HG03432 (cell line): ENCODE measurements around the gene OXCT2.

Experiments
- ATAC-seq: cut with Tn5 transposase; IDR thresholded peaks from one replicate; pipeline ENCODE4 v1.9.1; 2021; ENCODE audit warnings: mild to moderate bottlenecking, moderate library complexity; ENCODE audit not compliant: unreplicated experiment

OXCT2 gene

DNA sequence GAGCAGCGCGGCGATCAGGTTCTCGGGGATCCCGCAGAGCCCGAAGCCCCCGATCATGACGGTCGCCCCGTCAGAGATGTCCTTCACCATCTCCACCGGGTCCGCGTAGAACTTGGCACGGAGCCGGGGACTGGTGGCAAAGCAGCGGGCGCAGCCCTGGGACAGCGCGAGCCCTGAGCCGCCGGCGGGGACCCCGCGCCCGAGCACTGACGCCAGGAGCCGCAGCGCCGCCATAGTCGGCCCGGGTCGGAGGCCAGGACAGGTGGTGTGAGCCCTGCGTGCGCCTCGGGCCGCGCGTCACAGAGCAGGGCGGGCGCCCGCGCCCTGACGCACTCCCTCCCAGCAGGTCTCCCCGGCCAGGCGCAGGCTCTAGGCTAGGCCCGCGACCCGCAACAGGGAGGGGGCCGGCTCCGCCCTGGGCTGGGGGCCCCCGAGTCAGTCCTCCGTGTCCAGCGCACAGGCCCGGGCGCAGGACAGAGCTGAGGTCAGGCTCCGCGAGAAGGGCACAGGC lies at the start of gene OXCT2:
Gene OXCT2 (minus strand): TSS at position 327 of the 511 bp plus-strand sequence. CDS start 93 bp downstream, at position 234.
- peak; percentile 36 for ATAC-seq

DNA sequence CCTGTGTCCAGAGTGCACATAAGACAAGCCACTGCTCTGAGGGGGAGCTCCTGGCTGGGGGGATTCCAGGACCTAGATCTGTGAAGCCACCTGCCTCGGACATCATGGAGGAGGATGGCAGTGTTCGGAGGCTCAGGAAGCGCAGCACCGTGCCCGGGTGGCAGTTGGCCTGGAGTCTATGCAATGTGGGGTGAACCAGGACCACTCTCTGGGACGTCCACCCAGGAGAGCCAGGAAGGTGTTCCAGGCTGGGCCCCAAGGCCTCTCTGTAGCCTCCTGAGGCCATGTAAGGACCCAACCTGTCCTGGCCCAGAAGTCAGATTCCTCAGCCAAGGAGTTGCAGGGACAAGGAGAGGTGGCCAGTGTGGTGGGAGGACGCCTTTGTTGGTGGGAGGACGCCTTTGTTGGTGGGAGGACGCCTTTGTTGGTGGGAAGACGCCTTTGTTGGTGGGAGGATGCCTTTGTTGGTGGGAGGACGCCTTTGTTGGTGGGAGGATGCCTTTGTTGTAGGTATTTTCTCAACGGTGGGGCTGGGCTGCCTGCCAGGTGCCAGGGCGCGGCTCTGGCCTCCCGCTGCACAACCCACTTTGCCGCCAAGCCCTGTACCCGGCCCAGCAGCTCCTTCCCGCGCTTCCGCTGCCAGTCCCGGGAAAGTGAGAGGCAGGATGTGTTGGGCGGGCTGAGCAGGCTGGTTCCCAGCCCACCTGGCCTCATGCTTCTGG lies 48.1 kb upstream of the OXCT2 start:
- ATAC-seq = no peak

DNA sequence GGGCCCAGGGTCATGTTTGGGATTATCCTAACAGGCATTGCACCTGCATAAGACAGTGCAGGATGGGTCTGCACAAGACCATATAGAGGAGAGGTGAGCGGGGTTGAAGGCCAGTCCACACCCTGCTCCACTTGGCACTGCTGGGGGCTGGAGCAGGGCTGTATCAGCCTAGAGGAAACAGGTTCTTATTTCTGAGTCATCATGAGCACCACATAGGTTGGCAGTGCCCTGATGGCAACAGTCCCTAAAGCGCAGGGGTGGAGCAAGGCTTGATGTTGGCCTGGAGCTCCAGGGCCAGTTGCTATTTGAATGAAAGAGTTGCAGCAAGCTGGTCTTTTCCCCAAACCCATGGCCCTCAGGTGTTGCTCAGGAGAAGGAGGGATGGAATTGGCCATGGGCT lies 47.3 kb upstream of the OXCT2 start:
- no peak for ATAC-seq

DNA sequence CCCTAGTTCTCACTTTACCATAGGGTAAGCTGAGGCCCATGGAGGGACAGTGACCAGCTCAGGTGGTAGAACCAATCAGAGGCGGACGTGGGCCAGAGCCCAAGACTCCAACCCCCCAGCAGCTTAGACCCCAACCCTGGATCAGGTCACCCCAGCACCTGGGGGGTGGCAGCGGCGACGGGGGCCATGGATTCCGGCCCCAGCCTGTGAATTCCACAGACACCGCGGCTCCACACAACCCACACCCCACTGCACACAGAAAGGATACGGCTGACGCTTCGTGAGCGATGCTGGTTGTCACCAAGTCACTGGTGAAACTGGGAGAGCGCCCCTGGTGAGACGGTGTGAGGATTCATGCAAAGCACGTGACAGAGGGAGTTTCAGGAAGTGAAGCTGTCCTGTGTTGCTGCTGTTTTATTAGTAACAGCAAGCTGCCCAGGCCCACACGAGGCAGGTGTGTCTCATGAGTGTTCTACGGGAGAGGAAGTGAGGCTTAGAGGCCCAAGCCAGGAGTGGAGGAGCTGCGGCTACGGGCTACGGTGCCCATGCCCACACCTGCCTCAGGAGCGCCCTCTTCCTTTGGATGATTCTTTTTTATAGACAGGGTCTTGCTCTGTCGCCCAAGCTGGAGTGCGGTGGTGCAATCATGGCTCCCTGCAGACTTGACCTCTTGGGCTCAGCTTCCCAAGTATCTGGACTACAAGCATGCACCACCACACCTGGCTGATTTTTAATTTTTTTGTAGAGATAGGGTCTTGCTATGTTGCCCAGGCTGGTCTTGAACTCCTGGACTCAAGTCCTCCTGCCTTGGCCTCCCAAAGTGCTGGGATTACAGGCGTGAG lies 46.2 kb upstream of the OXCT2 start:
- ATAC-seq = peak; percentile 74

DNA sequence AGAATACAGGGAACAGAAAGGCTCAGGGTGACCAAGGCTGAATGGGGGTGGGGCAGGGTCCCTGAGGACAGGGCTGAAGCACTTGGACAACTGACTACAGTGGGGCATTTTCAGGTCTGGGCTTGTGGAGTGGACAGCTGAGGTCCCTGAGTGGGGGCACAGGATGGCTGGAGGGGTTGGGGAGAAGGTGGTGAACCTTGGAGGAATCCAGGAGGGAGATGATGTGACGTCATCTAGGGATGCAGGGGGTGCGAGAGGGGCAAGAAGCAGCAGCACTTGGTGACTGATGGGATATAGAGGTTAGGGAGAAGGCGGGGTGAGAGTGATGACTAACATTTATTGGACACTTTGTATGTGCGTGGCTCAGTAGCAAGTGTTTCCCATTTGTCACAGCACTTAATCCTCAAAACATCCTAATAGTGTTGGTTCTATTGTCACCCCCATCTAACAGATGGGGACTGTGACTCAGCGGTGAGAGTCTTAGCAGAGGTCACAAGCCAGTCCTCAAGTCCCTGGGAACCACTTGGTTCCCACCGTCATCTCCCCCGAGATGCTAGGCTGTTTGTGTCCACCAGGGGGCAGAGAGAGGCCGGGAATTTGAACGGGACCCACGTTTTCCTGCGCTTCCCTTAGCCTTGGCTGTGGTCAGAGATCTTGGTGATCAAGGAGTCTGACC lies 45.4 kb upstream of the OXCT2 start:
- ATAC-seq = peak; percentile 55

DNA sequence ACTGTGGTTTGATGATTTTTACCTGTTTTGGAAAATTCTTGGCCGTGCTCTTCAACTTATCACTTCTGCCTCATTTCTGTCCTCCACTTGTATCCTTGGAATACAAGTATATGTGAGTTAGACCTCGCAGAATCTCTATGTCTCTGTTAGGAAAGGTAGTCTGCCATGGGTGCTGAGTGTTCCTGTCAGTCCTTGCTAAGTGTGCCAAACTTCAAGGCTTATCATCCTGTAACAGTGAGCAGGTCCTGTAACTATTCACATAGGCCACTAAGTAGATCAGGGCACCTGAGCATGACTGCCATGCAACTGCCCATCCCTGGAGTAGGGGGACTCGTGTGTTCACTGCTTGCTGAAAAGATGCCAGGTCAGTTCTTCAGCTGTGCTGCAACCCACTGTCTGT lies 41.8 kb upstream of the OXCT2 start:
- no peak for ATAC-seq

DNA sequence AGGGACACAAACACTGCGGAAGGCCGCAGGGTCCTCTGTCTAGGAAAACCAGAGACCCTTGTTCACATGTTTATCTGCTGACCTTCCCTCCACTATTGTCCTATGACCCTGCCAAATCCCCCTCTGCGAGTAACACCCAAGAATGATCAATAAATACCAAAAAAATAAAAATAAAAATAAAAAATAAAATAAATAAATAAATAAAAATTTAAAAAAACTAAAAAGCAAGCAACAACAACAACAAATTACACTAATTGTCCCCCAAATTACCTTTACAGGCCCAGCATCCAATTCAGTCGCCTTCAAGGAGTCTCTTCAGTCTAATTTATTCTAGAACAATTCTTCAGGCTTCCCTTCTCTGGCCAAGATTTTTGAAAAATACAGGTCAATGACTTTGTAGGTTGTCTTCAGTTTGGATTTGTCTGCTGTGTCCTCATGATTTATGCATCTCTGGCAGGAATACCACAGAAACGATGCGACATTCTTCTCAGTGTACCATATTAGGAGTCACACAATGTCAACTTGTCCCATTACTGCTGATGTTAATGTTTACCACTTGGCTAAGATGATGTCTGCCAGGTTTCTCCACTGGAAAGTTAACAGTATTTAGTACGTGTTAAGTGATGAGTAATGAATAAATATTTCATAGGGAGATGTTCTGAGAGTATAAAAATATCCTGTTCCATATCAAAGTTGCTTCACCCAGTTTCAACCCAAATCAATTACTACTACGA lies 37.8 kb upstream of the OXCT2 start:
- no peak for ATAC-seq

DNA sequence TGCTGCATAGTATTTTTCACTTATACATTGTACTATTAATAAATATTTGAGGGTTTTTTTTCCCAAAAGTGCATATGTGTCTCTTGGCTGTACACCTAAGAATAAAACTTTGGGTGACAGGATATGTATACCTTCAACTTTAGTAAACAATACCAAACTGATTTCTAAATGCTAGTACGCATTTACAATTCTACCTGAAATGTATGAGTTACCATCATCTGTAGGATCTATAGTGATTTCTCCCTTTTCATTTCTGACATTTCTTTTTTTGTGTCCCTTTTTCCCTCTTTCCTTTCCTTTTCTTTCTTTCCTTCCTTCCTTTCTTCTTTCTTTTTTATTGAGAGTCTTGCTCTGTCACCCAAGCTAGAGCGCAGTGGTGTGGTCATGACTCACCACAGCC lies 34.2 kb upstream of the OXCT2 start:
- ATAC-seq = no peak

DNA sequence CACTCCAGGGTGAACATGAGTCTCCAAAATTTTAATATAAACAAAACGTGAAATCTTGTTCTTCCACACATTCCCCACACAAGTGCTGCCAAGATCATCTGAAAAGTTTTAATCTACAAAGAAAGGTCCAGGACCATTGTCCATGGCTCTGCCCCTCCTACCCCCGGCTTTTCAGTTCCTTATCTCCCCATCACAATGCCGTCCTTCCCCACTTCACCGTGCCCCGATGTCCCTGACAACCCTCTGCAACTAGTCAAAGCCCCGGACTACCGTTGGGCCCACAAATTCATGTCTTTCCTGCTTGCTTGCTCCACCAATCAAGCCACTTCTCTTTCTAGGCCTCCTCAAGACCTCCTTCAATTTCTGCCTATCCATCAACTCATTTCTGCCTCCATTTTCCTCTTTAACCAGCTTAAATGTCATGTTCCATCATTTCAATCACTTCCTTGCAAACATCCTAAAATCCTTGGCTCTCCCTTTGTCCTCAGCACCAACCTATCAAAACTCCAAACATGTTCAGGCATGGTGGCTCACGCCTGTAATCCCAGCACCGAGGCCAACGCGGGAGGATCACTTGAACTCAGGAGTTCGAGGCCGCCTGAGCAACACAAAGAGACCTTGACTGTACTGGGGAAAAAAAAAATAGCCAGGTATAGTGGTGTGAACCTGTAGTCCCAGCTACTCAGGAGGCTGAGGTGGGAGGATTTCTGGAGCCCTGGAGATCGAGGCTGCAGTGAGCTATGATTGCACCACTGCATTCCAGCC lies 31.5 kb upstream of the OXCT2 start:
- no peak for ATAC-seq

DNA sequence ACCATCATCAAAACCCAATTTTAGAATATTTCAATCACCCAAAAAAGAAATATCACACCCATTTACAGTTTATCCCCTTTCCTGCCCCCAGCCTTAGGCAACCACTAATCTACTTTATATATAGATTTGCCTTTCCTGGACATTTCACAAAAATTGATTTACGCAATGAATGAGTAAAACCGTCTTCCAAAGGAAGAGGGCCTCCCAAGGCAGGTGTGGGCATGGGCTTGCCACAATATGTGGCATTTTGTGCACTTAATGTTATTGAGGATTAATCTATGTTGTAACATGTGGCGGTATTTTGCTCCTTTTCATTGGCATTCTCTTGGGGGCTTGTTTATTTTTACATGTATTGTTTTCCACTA lies 29.3 kb upstream of the OXCT2 start:
- no peak for ATAC-seq

DNA sequence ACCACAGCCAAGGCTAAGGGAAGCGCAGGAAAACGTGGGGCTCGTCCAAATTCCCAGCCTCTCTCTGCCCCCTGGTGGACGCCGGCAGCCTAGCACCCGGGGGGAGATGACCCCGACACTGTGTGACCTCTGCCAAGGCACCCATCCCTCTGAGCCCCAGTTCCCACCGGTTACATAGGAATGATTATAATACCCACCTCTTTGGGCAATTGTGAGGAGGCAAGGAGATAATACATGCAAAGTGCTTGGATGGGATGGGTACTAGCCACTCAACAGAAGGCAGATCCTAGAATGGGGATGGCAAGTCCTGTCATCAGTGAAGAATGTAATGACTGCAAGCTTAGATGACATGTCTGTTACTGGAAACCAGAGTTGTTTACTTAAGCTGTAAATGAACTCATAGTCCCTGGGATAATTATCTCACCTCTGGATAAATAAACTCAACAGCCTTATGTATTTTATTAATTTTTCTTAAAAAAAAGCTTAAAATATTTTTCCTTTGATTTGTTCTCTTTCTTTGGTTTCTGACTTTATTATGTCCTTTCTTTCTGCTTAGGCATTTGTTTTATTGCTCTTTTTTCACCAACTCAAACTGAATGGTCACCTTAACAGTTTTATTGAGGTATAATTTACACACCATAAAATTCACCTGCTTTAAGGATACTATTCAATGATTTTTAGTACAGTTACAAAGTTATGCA lies 28.8 kb upstream of the OXCT2 start:
- peak; percentile 60 for ATAC-seq

DNA sequence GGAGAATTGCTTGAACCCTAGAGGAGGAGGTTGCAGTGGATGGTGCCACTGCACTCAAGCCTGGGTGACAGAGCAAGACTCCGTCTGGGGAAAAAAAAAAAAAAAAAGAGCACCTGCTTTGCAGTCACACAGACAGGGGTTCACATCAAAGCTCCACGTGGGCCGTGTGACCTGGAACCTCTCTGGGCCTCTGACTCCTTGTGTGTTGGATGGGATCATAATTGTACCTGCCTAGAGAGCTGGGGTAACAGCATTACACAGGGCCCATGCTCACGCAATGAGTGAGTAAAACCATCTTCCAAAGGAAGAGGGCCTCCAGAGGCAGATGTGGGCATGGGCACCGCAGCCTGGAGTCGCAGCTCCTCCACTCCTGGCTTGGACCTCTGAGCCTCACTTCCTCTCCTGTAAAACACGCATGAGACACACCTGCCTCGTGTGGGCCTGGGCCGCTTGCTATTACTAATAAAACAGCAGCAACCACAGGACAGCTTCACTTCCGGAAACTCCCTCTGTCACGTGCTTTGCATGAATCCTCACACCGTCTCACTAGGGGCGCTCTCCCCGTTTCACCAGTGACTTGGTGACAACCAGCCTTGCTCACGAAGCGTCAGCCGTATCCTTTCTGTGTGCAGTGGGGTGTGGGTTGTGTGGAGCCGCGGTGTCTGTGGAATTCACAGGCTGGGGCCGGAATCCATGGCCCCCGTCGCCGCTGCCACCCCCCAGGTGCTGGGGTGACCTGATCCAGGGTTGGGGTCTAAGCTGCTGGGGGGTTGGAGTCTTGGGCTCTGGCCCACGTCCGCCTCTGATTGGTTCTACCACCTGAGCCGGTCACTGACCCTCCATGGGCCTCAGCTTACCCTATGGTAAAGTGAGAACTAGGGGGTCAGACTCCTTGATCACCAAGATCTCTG lies 28.0 kb upstream of the OXCT2 start:
- ATAC-seq = peak; percentile 93

DNA sequence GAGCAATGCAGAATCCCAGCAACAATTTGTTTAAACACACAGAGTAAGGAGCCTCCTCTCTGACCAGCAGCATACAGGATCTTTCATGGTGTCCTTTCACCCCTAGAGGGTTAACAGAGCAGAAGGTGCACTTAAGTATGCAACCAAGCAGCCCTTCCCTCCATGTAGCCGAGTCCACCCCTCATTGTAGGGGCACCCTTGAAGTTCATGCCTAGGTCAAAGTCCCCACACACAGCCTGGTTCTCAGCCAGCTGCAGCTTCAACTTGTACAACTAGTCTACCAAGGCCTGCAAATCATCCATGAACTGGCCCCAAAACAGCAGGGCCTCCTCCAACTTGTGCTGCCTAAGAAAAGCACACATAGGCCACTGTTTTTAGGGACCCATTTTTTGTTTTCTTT lies 24.5 kb upstream of the OXCT2 start:
- ATAC-seq = no peak

DNA sequence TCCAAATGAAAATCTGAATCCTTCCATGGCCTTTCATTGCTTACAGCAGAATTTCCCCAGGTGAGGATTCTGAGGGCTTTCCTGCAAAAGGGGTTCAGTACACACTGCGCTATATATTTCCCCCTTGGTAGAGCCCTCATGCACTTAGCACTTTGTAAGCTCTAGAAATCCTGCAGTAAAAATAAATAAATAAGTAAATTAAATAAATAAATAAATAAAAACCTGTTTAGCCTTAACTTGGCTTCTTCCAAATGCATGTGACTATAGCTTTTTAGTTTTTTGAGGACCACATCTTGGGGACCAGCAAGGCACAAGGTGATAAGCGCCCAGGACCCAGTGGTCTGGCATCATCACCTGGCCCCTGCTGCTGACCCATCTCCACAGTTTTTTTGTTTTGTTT lies 20.7 kb upstream of the OXCT2 start:
- ATAC-seq = no peak

DNA sequence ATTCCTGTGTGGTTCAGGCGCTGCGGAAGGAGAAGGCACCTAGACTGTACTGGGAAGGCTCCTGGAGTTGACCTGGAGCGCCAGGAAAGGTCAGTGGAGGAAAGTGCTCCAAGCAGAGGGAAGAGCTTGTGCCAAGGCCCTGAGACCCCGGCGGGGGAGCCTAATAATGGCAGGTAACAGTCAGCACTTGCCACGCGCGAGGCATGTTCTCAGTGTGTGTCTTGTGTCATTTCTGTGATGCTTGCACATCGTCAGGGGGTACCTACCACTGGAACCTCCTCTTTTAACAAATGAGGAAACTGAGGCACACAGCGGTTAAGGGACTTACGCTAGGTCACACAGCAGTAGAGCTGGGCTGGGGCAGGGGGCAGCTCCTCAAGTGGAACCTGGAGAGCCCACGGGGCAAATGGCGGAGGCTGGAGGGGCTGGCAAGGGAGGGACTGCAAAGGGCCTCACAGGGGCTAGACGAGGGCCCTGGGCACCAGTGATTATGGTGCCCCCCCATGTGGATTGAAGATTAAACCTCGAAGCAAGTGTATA lies 18.5 kb upstream of the OXCT2 start:
- ATAC-seq = no peak

DNA sequence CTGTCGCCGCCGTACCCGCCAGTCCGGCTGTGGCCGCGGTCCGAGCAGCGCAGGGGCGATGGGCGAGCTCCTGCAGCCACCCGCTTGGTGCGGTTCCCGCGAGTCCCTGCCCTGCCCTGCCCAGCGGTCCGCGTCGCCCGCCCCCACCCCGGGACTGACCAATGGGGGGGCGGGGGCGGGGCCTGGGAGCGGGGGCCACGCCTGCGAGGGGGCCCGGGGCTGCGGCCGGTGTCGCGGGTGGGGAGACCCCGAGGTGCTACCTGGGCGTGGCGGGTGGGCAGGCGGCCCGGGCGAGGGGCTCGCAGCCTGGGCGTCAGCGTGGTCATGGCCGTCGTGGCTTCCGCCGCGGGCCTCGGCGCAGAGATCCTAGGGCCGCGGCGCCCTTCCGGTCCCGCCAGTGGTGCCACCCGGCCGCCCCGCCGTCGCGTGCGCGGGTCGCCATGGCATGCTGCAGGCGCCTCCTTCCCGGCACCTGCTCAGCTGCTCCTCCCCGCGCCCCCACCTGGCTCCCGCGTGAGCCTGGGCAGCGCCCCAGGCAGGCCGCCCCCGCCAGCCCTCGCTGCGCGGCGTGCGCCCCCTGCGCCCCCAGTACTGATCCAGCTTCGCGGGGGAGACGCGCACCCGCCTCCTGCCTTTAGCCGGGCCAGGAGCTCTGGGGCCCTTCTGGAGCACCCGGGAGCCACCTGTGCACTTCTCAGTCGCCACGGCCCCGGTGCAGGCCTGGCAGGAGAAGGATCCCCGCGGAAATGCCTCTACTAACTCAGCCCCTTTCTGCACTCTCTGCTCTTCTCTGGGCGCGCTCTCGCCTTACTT lies 17.8 kb upstream of the OXCT2 start, which contains the start of gene BMP8B:
Gene BMP8B (minus strand): TSS at position 108 of the 813 bp plus-strand sequence. CDS start 380 bp downstream, outside the sequence.
- ATAC-seq = peak; percentile 69

DNA sequence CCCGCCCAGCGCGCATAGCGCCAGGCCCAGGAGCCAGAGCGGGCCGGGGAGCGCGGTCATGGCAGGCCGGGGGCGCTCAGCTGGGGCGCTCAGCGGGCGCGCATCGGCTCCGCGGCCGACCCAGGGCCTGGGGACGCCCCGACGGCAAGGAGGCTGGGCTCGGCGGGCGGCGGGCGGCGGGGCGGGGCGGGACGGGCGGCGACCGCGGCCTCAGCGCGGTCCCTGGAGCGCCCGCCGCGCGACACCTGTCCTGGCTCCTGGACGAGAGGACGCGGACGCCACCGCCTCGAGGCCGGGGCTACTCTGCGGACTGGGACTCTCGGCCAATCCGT lies 17.2 kb upstream of the OXCT2 start:
- peak; percentile 31 for ATAC-seq
